GM12875 (cell line): ENCODE results near the gene AKT1.

Experiments used
- H3K4me3 ChIP-seq: one replicate; pipeline ENCODE4 v1.5.1; 2011; ENCODE audit warnings: low read depth, low read length, control low read depth
- CTCF ChIP-seq: IDR thresholded peaks from 2 replicates; pipeline ENCODE4 v1.5.1; 2011; ENCODE audit warnings: low read depth, mild to moderate bottlenecking, control low read depth, inconsistent platforms, low read length, moderate library complexity, borderline replicate concordance; ENCODE audit not compliant: insufficient read depth

The AKT1 gene

DNA sequence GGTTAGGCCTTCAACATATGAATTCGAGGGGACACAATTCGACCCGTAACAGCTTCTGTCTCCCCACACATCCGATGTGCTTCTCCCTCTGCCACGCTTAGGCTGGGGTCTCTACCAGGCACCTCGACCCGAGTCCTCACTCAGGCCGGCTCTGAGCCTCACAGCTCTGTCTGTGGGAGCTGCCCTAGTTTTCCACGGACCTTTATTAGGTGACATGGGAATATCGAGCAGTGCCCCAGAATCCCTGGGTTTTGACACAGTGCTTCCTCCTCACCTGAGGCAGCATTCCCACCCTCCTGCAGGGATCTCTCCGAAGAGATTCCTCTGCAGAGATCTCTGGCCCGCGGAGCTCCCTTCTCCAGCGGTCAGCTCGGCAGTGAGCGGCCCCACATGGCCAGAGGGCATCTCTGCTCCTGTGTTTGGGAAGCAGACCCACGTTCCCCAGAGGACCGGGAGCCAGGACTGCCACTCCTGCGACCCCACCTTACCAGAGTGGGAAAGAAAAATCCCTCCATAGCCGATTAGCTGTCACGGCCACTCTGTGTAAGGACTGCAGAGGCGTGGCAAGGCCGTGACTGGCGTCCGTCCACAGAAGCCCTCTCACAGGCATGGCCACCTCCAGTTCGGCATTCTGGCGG, 26.5 kb upstream of the AKT1 start:
- H3K4me3 ChIP-seq, result no peak overlapping the region
- no peak for TF ChIP-seq CTCF

GRCh38 chr14:104821229-104821945, 25.8 kb upstream of the AKT1 start:
- TF ChIP-seq CTCF, result no peak
- no peak overlapping the region for H3K4me3 ChIP-seq

DNA sequence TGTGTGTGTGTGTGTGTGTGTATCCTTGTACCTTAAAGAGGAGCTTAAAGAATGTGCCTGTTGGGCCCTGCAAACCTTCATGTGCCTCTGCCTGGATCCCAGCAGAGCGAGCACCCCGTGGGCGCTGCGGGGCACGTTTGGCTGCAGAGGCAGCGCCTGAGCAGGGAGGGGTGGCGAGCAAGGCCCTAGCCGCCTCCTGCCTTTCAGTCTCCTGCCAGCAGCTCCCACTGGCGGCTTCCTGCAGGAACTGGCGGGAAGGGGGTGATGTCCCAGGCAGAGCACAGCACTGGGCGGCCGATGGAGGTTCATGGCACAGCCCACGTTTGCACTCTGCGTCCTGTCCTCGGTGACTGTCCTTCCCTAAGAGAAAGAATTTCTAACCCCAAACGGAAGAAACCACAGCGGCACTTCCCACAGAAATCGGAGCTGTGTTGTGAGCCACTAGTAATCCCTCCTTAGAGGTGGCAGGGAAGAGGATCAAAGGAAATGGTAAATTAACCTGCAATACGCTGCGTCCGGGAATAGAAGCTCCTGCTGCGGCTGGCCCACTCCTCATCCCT, 25.2 kb upstream of the AKT1 start:
- H3K4me3 ChIP-seq, result no peak overlapping the region
- TF ChIP-seq CTCF, result no peak

DNA sequence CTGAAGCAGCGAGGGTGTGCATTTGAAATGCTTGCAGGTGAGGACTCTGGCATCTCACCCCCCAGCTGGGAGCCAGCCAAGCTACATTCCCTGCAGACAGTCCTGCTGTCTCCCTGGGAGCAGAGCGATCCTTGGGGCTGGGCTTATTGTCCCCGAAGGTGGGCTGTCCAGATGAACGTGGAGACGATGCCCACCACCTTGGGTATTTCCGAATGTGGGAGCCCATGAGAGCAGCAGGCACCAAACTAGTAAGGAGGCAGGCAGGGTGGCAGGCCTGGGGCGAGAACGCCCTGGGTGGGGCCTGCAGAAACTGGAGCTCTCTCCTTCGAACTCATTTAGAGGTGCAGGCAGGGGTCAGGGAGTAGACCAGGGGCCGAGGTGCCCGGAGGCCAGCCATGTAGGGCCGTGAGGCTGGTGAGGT, 23.8 kb upstream of the AKT1 start:
- no peak for TF ChIP-seq CTCF
- H3K4me3 ChIP-seq, result no peak overlapping the region

DNA sequence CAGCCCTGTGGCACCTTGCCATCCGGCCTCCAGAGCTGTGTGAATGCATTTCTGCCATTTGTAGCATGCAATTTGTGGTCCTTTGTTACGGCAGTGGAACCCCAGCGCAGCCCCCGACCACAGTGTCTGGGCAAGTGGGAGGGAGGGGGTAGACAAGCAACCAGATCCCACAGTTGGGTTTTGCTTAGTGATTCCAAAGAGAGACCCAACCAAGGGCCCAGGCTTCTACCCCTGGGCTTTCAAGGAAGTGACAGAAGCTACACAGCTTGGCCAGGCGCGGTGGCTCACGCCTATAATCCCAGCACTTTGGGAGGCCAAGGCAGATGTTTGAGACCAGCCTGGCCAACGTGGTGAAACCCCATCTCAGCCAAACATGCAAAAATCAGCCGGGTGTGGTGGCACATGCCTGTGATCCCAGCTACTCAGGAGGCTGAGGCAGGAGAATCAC, 23.2 kb upstream of the AKT1 start:
- no peak for TF ChIP-seq CTCF
- no peak overlapping the region for H3K4me3 ChIP-seq

DNA sequence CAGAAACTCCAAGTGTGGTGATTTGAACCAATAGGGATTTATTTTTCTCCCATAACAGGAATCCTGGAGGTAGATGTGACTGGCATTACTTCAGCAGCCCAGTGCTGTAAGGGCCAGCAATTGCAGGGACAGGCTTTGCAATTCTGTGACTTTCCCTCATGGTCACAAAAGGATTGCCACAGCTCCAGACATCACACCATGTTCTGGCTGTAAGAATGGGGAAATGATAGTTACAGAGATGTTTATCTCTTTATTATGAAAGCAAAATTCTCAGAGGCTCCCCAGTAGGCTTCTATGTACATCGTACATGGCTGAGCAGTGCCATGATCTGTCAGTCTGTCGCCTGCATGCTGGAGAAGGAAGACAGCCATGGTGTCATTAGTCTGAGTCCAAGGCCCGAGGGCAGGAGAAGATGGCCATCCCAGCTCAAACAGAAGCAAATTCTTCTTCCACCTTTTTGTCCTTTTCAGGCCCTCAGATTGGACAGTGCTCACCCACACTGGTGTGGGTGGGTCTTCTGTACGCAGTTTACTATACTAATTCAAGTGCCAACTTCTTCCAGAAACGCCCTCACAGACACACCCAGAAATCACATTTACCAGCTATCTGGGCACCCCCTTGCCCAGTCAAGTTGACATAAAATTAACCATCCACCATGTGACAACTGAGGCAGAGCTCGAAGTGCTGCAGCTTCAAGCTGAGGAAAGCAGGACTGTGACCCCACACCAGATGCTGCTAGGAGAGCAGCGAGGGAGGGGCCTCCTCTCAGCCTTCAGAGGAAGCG, 22.6 kb upstream of the AKT1 start:
- no peak for TF ChIP-seq CTCF
- H3K4me3 ChIP-seq, result no peak overlapping the region
